Caki2 (cell line): Measurements from ENCODE around the gene CST11. TPM values are rescaled to one million over a fixed set of nuclear protein-coding genes. Genes with fewer than 3 reads are reported as not detected.

Experiments used
- DNase-seq: peaks from one replicate; pipeline ENCODE4 v3.0.0-alpha.2; 2015; ENCODE audit warnings: low read depth
- in situ Hi-C: cut with HindIII; loops from 2 replicates; pipeline ENCODE4 v1.10.0; 2016; ENCODE audit warnings: low sequenced_read_pairs, low pct_unique_long_range_greater_than_20kb, mixed read lengths
- total RNA-seq: library from RNA; depleted of rRNA; stranded (reverse); fragments of >200 nt; shearing (Covaris generic); gene quantifications from 2 replicates; pipeline ENCODE4 v1.2.3, GENCODE V29; 2014; ENCODE audit warnings: low replicate concordance; rRNA removed

CST11 gene
- total RNA-seq, 1 experiment from 2014 or later = not detected

DNA sequence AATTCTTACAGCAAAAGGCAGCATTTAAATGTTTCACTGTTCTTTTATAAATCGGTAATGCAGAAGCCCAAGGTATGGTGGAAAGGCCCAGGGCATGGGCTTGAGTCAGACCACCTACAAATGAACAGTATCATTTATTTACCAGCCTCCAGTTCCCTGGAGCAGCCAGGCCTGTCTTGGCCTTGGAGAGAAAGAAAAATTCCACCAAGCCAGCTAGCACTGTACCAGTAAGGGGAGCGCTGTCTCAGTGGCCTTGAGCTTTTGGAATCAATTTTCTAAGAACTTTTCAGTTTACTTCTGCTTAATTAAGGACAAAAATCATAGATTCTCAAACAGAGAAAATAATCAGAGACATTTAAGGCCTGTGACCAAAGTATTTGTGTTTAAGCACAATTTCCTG lies 43.7 kb downstream of the CST11 start:
- in situ Hi-C loops = no loop called here

DNA sequence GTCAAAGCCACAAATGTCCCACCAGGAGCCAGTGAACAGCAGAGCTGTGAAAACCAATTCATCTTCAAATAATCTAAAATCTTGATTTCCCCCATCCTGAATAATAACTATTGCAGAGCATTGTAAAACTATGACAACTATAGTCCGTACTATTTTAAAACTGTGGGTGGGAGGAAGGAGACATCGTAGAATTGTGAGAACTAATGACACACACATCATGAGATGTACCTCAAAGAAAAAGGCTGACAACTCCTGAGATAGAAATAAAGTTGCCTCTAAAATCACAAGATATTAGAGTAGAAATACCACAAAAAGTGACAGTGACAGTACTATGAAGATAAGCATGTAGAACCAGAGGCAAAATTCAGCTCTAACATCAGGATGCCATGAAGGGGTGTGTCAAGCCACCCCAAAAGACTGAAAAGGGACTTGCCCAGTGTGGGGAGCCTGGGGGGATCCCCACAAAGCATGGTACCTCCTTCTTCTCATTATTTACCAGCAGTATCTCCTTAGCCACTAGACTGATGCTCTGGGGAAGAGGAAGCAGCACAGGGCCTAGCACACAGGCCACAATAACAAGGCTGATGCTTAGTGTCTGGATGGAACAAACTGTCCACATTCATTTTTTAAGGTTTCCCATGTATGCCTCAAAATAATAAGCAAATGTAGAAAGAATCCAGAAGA lies 44.8 kb downstream of the CST11 start:
- in situ Hi-C loops = no loop called here
- no peak for DNase-seq

More for the DNA sequence above, 43.7 kb downstream of the CST11 start:
- no peak for DNase-seq

DNA sequence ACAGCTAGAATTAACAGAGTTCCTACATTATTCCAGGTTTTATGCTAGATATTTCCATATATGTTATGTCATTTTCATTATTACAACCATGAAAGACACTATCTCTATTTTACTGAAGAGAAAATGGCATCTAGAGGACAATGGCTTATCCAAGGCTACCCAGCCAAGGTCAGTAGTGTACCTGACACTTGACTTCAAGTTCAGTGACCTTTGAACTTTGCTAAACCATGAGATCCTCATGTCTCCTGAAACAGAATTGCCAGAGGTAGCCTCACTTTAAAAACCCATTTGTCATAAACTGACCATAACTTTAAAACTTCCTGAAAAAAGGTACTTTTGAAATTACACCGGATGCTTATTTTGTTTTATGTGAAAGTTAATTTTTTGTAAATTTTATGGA lies 45.8 kb downstream of the CST11 start:
- in situ Hi-C loops = no loop called here
- no peak for DNase-seq

DNA sequence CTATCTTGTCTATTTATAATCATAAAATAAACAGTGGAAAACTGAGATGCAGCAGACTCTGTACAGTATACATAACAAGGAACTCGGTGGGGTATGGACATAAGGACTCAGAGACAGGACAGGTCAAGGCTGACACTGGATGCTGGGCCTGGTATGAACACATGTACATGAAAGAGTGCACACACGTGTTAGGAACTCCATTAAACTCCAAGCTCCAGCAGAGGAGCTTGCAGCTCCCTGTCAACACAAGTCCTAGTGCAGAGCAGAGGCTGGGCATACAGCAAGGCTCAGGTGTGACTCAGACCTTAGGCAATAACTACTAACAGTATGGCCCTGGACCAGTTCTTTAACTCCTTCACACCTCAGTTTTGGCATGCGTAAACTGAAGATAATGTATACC lies 48.5 kb downstream of the CST11 start:
- no peak for DNase-seq
- in situ Hi-C loops = no loop called here

DNA sequence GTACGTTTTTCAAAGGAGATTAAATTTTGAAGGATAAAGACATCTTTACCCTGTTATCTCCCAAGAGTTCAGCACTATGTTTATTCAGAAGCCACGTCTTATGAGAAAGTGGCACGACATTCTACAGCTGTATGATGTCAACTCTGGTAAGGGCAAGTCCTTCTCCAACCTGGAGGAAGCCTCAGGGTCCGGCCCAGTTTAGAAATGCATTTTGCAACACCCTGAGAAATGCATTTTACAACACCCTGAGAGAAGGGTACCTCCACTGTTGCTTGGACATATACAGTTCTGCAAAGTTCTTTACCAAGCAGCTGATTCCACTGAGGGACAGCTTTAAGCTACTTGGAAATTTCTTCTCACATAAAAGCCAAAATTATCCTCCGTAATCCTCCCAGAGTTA lies 48.9 kb downstream of the CST11 start:
- DNase-seq = no peak
- in situ Hi-C loops = no loop called here

DNA sequence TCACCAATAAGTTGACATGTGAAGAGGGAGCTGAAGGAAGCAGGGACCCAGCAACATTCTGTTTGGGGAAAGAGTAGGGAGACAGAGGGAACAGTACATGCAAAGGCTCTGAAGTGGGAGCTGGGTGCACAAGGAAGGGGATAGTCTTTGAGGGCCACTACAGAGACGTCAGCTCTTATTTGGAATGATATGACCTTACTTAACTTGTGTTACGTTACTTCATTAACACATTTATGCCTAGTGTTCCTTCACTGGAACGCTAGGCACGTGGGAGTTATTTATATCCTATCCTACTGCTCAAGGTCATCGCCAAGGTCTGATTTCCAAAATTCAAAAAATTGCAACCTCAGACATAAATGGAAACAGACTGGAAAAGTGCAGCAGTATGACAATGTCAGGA lies 51.6 kb downstream of the CST11 start:
- DNase-seq = no peak
- in situ Hi-C loops = no loop called here

Other genes starting within 250 kb of the CST11 start
- gene NXT1, start 102.1 kb downstream of the CST11 start, total RNA-seq = 67.0 and 113 TPM in 2 replicates
- gene GZF1, start 90.7 kb downstream of the CST11 start, total RNA-seq = 9.9 and 30.8 TPM in 2 replicates
- gene NAPB, start 31.4 kb downstream of the CST11 start, total RNA-seq = 3.1 and 4.3 TPM in 2 replicates
- gene CSTL1, start 13.2 kb downstream of the CST11 start, total RNA-seq = not detected in 2 replicates
- not detected in 2 replicates for gene CST8, start 38.2 kb upstream of the CST11 start, total RNA-seq
- gene CST9L, start 115.6 kb upstream of the CST11 start, total RNA-seq = not detected in 2 replicates
- not detected in 2 replicates for gene CST9, start 153.0 kb upstream of the CST11 start, total RNA-seq
- 368 and 404 TPM in 2 replicates for gene CST3, start 185.1 kb upstream of the CST11 start, total RNA-seq
- gene CST4, start 236.2 kb upstream of the CST11 start, total RNA-seq = 16.1 and 28.3 TPM in 2 replicates